Measurements from ENCODE around the gene APOO. TPM values are rescaled to one million over a fixed set of nuclear protein-coding genes. Genes with fewer than 3 reads are reported as not detected.

Gene APOO
- 28.2 to 34.2 TPM (median 30.2 TPM) in 5 replicates for total RNA-seq (2022; extraction: Qiagen RNA extraction)

GRCh38 chrX:23907498-23908218, at the start of gene APOO, which contains the start of gene CXorf58:
Gene APOO (minus strand): TSS chrX:23907938. CDS start chrX:23907702, 236 bp downstream.
Gene CXorf58 (plus strand): TSS chrX:23908006. CDS start chrX:23910303, 2,297 bp downstream.

Other genes with a start within 250 kb of the APOO start
- 236 to 286 TPM (median 283 TPM) in 5 replicates for gene PRDX4, start 240.4 kb downstream of the APOO start, total RNA-seq (2022; extraction: Qiagen RNA extraction)
- gene ACOT9, start 164.7 kb downstream of the APOO start, total RNA-seq (2022; extraction: Qiagen RNA extraction): 90.2 to 109 TPM (median 102 TPM) in 5 replicates
- gene SAT1, start 124.8 kb downstream of the APOO start, total RNA-seq (2022; extraction: Qiagen RNA extraction): 355 to 477 TPM (median 421 TPM) in 5 replicates
- 0.12 to 0.16 TPM (median 0.14 TPM) in 3 of 5 replicates, not detected in the others for gene CXorf58, start 68 bp upstream of the APOO start, total RNA-seq (2022; extraction: Qiagen RNA extraction)
- gene KLHL15, start 119.2 kb upstream of the APOO start, total RNA-seq (2022; extraction: Qiagen RNA extraction): 2.9 to 3.7 TPM (median 3.4 TPM) in 5 replicates
- 119 to 181 TPM (median 130 TPM) in 5 replicates for gene EIF2S3, start 147.0 kb upstream of the APOO start, total RNA-seq (2022; extraction: Qiagen RNA extraction)
- gene ZFX, start 241.8 kb upstream of the APOO start, total RNA-seq (2022; extraction: Qiagen RNA extraction): 7.8 to 9.0 TPM (median 8.2 TPM) in 5 replicates

Measured in A549 treated with Mapracorat at 1 μM for 4 hours (cell line).